Measurements from ENCODE around the gene OSBPL3.
A peak's percentile ranks its signal among the peaks of the same experiment; 100 is the strongest.

OSBPL3 gene

DNA sequence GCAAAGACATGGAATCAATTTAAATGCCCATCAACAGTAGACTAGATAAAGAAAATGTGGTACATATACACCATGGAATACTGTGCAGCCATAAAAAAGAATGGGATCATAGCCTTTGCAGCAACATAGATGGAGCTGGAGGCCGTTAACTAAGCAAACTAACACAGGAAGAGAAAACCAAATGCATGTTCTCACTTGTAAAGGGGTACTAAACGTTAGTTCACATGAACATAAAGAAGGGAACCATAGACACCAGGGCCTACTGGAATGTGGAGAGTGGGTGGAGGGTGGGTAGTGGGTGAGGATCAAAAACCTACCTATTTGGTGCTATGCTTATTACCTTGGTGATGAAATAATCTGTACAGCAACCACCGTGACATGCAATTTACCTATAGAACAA lies 144.3 kb downstream of the OSBPL3 start:
- Mint-ChIP-seq H3K9me3 (no peaks in the 10 kb centered on the region), H3K27ac (peak overlapping the region; percentile 10), H3K36me3 (peaks cover 87% of the 10 kb centered on the region), H3K4me1 (peaks cover 43% of the 10 kb centered on the region), H3K4me3 (no peak overlapping the region)
- no peak for ATAC-seq
- no peak for DNase-seq (ENCODE audit: low spot score in 2 of 2)

DNA sequence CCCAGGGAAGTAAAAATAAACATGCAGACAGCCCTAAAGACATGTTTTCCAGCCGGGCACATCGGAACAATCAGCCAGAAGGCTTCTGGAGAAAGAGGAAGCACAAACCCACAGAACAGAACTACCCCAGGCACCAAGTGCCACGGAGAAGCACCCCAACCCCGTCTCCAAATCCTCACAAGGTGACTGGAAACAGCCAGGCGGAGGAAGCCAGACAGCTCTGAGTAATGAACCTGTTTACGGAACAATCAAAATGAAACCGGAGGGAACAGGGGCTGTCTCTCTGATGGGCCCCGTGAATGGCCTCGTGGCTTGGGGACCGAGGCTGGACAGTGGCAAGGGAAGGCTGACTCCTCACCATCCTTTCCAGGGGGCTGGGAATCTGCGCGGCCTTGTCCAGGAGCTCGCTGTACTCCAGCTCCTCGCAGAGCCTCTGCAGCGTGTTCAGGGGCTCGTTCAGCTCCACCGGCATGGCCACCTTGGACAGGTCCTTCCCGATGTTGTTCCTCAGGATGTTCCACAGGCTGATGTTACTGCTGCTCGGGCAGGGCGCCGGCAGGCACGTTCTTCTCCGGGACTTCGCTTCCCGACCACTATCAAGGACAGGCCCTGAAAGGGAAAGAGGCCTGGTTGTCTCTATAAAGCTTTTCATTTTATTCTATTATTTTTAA lies 145.7 kb downstream of the OSBPL3 start:
- DNase-seq (ENCODE audit: low spot score in 2 of 2) (no peak), ATAC-seq (no peak)
- Mint-ChIP-seq H3K4me1 (peaks cover 52% of the 10 kb centered on the region), H3K27ac (peak overlapping the region; percentile 56), H3K9me3 (no peaks in the 10 kb centered on the region), H3K36me3 (peaks cover 87% of the 10 kb centered on the region), H3K4me3 (no peak overlapping the region)

DNA sequence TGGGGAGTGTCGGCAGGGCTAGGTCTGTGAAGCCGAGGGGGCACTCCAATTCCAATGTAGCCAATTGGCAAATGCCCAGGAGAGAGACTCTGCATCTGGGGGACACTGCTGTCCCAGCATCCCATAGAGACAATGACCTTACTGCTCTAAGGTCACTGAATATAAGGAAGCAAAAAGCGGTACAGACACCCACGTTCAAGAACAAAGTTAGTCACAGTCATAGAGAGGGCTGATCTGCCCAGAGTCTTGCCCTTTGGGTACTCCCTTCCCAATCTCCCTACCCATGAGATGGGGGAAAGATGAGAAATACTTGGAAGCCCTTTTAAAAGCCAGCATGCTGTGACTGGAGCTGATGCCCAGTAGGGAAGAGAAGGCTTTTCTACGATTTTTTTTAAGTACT lies 146.4 kb downstream of the OSBPL3 start:
- Mint-ChIP-seq H3K4me3 (no peak overlapping the region), H3K36me3 (peaks cover 87% of the 10 kb centered on the region), H3K4me1 (peaks cover 56% of the 10 kb centered on the region), H3K27ac (peak overlapping the region; percentile 56), H3K9me3 (no peaks in the 10 kb centered on the region)
- ATAC-seq, result no peak
- no peak for DNase-seq (ENCODE audit: low spot score in 2 of 2)

DNA sequence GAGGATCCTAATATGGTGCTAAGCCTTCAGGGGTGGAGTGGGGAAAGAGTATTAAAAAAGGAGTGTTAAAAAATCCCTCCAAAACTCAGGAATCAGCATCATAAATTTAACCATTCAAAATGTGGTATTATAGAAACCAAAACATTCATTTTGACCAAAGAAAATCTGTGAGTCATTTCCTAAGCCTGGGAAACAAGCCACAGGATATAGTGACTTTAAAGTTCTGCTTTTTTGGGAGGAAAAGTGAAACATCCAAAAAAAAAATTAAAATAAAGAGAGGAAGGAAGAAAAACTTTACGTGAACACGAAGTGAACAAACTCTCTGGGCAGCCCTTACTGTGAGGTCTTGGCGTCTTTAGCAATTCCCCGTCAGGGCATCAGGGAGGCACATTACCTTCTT lies 148.7 kb downstream of the OSBPL3 start:
- Mint-ChIP-seq H3K4me3 (no peak overlapping the region), H3K36me3 (peaks cover 91% of the 10 kb centered on the region), H3K27ac (peak overlapping the region; percentile 40), H3K9me3 (no peaks in the 10 kb centered on the region), H3K4me1 (peaks cover 64% of the 10 kb centered on the region)
- DNase-seq (ENCODE audit: low spot score in 2 of 2) (no peak), ATAC-seq (no peak)

DNA sequence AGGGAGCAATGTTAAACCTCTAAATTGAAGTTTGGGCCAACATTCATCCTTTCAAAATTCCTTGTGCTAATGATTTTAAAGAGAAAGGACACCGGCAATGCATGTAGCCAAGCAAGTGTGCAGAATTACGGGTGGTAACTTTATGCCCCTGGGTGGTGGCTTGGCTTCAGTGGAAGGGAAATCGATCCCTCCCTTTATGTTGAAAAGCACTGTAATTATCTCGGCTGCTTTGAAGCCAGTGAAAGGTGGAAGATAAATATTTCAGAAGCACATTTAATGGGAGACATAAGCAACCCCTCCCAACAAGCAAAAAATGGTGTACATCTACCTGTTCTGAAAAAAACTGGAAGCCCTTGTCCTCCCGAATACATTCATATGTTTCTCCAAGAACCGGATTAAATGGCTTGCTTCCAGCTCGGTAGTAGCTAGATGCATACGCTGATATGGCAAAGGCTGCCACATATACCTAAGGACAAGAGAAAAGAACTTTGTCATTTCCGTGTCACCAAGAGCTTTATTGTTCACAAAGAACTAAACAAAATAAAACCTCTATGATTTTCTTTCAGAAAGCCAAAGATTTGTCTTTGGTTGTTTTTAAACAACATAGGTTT lies 149.4 kb downstream of the OSBPL3 start:
- Mint-ChIP-seq H3K9me3 (no peaks in the 10 kb centered on the region), H3K36me3 (peaks cover 95% of the 10 kb centered on the region), H3K4me1 (peaks cover 64% of the 10 kb centered on the region), H3K27ac (peak overlapping the region; percentile 40), H3K4me3 (no peak overlapping the region)
- no peak for DNase-seq (ENCODE audit: low spot score in 2 of 2)
- no peak for ATAC-seq

DNA sequence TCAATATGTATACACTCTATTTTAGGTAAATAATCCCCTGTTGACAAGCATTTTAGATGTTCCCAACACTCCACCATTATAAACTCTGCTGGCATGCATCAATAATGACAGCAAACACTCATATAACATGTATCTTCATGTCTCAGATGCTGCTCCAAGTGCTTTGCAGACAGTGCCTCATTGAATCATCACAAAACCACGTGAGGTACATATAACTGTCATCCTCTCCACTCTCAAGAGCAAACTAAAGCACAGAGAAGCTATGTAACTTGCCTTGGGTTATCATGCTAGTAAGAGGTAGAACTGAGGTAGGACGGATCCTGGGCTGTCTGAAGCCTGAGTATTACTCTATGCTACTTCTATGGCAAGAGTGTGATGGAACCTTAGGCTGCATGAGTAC lies 150.2 kb downstream of the OSBPL3 start:
- peaks cover 100% of the 10 kb centered on the region for H3K36me3 Mint-ChIP-seq
- H3K4me3 Mint-ChIP-seq, result no peak overlapping the region
- DNase-seq (ENCODE audit: low spot score in 2 of 2), result no peak
- no peak overlapping the region for H3K27ac Mint-ChIP-seq
- ATAC-seq, result peak; percentile 91
- peaks cover 69% of the 10 kb centered on the region for H3K4me1 Mint-ChIP-seq
- H3K9me3 Mint-ChIP-seq, result no peaks in the 10 kb centered on the region

DNA sequence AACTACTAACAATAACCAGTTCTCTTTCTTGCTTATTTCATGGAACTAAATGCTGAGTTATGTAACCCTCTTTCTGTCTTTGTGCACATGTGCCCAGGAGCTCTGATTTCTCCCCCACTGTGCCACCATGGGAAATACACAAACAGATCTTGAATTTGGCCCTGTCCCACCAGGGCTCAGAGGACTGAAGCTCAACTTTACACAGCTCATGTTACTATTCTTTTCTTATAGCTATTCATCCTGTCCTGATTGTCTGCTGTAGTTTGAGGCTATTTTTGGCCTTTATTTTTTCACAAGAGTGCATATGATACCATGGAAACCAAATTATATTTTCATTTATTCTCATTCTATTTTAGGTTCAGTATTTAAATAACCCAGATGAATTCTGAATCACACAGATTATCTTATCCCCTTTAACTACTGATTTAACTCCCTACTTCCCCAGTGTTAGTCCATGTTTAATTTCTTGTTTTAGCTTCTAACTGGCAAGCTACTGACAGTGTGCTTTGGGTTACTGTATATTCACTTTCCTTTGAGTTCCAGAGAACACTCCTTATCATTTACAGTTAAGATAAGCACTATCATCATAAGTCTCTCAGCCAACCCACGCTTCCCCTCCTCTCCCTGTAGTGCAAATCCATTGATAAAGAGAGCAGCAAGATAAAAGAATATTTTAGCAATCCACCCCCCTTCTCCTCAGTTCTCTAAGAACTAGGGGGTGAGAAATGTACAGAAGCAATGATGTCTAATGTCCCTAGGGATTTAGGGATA lies 150.9 kb downstream of the OSBPL3 start:
- Mint-ChIP-seq H3K9me3 (no peaks in the 10 kb centered on the region), H3K4me1 (peaks cover 74% of the 10 kb centered on the region), H3K27ac (no peak overlapping the region), H3K4me3 (no peak overlapping the region), H3K36me3 (peaks cover 100% of the 10 kb centered on the region)
- DNase-seq (ENCODE audit: low spot score in 2 of 2) (no peak), ATAC-seq (no peak)

DNA sequence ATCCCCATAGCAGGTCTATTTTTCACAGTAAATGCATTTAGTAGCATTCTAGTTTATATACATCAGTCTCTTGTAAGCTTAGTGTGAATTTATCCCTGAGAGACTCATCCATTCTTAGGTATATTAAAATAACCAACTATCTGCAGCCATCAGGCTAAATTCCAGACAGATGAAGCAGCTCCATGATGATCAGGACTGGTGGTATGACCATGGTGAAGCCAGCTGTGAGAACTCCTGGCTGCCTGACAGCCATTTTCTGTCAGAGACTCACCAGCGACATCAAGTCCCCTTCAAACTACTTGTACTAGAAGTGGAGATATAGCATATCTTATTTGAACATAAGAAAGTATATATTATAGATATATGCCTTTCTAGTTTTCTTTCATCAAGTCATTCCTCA lies 152.4 kb downstream of the OSBPL3 start:
- Mint-ChIP-seq H3K27ac (no peak overlapping the region), H3K4me3 (peak overlapping the region; percentile 69), H3K36me3 (peaks cover 100% of the 10 kb centered on the region)

DNA sequence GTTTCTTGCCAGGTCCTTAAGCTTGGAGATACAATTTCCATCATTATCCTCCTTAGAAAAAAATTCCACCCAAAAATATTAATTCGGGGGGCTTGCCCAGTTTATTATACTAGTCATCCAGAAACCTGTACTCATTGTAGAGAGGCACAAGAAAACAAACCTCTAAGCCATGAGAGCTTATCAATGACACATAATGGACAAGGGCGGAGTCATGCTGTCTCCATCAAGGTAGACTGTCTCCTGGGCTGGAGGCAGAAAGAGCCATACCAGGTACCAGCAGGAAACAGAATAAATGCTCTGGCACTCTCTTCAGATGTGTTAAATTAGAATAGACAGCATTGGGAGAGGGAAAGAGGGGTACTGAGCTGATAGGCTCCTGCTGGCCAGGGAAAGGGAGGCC lies 153.0 kb downstream of the OSBPL3 start:
- peaks cover 63% of the 10 kb centered on the region for H3K4me1 Mint-ChIP-seq
- H3K4me3 Mint-ChIP-seq, result peak overlapping the region; percentile 69
- no peak for DNase-seq (ENCODE audit: low spot score in 2 of 2)
- peaks cover 94% of the 10 kb centered on the region for H3K36me3 Mint-ChIP-seq
- ATAC-seq, result peak; percentile 75
- H3K27ac Mint-ChIP-seq, result peak overlapping the region; percentile 90
- no peaks in the 10 kb centered on the region for H3K9me3 Mint-ChIP-seq

More for the DNA sequence above, 152.4 kb downstream of the OSBPL3 start:
- Mint-ChIP-seq H3K9me3 (no peaks in the 10 kb centered on the region), H3K4me1 (peaks cover 63% of the 10 kb centered on the region)
- ATAC-seq (no peak), DNase-seq (ENCODE audit: low spot score in 2 of 2) (peak in 1 of 2 donors; percentile 25)

DNA sequence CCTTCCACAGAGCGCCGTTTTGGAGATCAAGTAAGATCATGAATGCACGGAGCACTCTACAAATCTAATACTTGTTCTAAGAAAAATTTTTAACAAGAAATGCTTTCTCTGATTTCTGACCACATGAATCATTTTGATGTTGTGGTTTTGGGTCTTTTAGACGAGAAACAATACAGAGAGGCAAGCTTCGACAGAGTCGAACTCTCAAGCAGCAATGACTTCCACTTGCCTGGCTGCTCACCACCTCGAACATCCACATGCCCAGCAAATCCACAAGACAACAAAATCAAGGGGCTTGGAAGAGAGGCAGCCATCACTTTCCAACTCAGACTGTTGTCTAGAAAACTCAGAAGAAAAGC lies 153.3 kb downstream of the OSBPL3 start:
- H3K9me3 Mint-ChIP-seq, result no peaks in the 10 kb centered on the region
- peaks cover 92% of the 10 kb centered on the region for H3K36me3 Mint-ChIP-seq
- peak; percentile 77 for ATAC-seq

DNA sequence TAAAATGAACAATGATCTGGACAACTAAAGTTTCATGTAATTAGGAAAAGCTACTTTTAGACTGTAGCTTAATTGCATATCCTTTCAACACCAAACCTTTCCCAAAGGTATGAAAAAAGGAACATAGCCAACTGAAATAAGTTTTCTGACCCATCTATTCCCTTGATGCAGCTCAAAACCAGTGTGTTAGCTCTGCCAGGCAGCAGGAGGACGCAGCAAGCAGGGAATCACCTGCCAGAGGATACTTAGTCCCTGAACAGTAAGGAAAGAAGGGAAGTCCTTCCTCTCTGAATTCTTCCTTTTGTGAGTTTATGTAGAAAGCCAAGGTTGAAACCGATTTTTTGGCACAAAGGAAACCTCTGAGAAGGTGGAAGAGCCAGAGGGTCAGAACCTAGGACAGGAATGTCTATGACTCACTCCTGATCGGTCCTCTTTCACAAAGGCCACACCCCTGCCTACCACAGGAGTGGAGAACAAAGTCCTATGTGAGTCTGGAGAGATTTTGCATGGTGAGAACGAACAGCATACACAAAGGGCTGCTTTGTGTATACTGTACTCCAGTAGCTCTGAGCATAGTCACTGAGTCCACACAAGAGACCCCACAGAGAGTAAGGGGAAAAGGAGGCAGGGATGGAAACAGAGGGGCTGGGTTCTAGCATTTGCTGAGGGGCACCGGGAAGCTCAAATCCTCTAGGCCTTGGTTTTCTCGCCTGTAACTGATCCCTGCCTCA lies 153.9 kb downstream of the OSBPL3 start:
- Mint-ChIP-seq H3K9me3 (no peaks in the 10 kb centered on the region), H3K4me1 (peaks cover 66% of the 10 kb centered on the region), H3K36me3 (peaks cover 92% of the 10 kb centered on the region), H3K4me3 (peak overlapping the region; percentile 69), H3K27ac (peak overlapping the region; percentile 90)
- DNase-seq (ENCODE audit: low spot score in 2 of 2) (peak in 1 of 2 donors; percentile 52), ATAC-seq (peak; percentile 1)

More for the DNA sequence above, 153.3 kb downstream of the OSBPL3 start:
- peak overlapping the region; percentile 69 for H3K4me3 Mint-ChIP-seq
- H3K4me1 Mint-ChIP-seq, result peaks cover 66% of the 10 kb centered on the region
- H3K27ac Mint-ChIP-seq, result peak overlapping the region; percentile 90
- DNase-seq (ENCODE audit: low spot score in 2 of 2), result no peak

DNA sequence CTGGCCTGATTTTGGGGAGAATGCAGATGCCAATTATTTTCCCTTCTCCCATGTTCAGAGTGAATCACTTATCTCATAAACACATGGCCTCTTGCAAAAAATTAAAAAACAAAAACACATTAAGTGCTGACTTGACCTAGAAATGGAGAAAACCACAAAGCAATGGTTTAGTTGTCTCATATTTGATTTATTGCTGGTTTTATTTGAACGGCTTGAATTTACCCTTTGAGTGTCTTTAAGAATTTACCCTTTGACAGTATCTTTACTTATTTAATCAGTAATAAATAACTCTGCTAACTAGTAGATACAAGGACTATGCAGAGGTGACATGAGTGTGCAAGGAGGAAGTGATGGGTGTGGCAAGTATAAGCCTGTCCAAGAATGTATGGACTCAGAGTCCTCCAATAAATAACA lies 154.6 kb downstream of the OSBPL3 start:
- peaks cover 92% of the 10 kb centered on the region for H3K36me3 Mint-ChIP-seq

DNA sequence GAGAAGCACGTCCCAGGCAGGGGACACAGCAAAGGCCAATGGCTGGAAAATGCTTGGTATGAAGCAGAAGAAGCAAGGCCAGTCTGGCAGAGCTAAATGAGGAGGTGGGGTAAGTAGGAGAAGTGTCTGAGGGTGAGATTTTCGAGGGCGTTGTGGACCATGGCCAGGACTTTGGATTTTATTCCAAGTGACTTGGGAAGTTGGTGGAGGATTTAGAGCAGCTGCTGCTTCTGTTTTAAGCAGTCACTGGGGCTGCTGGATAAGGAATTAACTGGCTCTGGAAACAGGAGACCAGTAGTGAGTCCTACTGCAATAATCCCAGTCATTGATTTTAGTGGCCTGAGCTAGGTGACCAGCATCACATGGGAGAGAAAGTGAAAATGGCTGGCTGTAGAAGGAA lies 155.1 kb downstream of the OSBPL3 start:
- Mint-ChIP-seq H3K36me3 (peaks cover 92% of the 10 kb centered on the region), H3K4me3 (no peak overlapping the region), H3K9me3 (no peaks in the 10 kb centered on the region), H3K27ac (no peak overlapping the region), H3K4me1 (peaks cover 70% of the 10 kb centered on the region)
- no peak for DNase-seq (ENCODE audit: low spot score in 2 of 2)
- no peak for ATAC-seq

More for the DNA sequence above, 154.6 kb downstream of the OSBPL3 start:
- peak overlapping the region; percentile 69 for H3K4me3 Mint-ChIP-seq
- no peak for ATAC-seq
- peaks cover 69% of the 10 kb centered on the region for H3K4me1 Mint-ChIP-seq
- no peak for DNase-seq (ENCODE audit: low spot score in 2 of 2)
- no peaks in the 10 kb centered on the region for H3K9me3 Mint-ChIP-seq
- no peak overlapping the region for H3K27ac Mint-ChIP-seq

DNA sequence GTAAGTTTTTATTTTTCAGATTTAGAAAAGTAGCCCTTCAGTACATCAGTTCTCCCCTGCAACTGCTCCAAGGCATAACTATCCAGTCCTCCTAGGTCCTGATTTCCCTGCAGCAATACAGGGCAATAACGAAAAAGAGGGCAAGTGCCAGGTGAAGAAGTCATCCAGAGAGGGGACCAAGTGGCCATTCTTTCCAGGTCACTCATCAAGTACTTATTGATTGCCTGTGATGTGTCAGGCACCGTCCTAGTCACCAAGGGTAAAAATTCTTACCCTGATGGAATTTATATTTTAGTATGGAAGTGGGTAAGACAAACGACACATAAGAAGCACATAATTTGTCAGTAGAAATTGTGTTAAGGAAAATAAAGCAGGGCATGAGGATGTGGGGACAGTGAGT lies 155.6 kb downstream of the OSBPL3 start:
- Mint-ChIP-seq H3K27ac (no peak overlapping the region), H3K4me1 (peaks cover 67% of the 10 kb centered on the region), H3K4me3 (no peak overlapping the region), H3K36me3 (peaks cover 92% of the 10 kb centered on the region), H3K9me3 (no peaks in the 10 kb centered on the region)
- ATAC-seq (no peak), DNase-seq (ENCODE audit: low spot score in 2 of 2) (peak in 1 of 2 donors; percentile 36)

DNA sequence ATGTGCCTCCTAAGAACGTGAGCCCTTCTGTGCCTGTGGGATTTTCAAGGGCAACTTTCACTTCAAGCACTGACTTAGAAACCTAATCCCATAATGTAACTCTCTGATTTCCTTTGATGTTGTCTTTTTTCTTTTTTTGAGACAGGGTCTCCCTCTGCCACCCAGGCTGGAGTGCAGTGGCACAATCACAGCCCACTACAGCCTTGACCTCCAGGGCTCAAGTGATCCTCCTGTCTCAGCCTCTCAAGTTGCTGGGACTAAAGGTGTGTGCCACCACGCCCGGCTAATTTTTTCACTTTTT lies 158.3 kb downstream of the OSBPL3 start:
- H3K4me3 Mint-ChIP-seq, result peak overlapping the region; percentile 58
- H3K9me3 Mint-ChIP-seq, result no peaks in the 10 kb centered on the region
- ATAC-seq (no peak), DNase-seq (ENCODE audit: low spot score in 2 of 2) (no peak)
- H3K36me3 Mint-ChIP-seq, result peaks cover 92% of the 10 kb centered on the region
- H3K4me1 Mint-ChIP-seq, result peaks cover 60% of the 10 kb centered on the region
- H3K27ac Mint-ChIP-seq, result peak overlapping the region; percentile 94

All from stimulated activated effector memory CD8-positive, alpha-beta T cell treated with anti-CD3 and anti-CD28 coated beads, Interleukin-12 subunit alpha, Interleukin-12 subunit beta, amount 100 ng/mL, for 72 hours (primary cell).